K562 (cell line): ENCODE measurements around the gene OR10H5. TPM values are rescaled to one million over a fixed set of nuclear protein-coding genes. Genes with fewer than 3 reads are reported as not detected.

Experiments
- ATF3 ChIP-seq, 2 experiments: fragments of 450-650 bp in 1 of 2; sonication (generic) in 1 of 2; formaldehyde crosslinking in 1 of 2; IDR thresholded peaks in 1 of 2; conservative IDR thresholded peaks in 1 of 2; 2 replicates each; pipeline versions ENCODE4 v1.6.1 to v1.8.1; 2016 to 2023; ENCODE audit warnings: mild to moderate bottlenecking in 2 of 2, moderate library complexity in 2 of 2, inconsistent platforms in 1 of 2, missing genetic modification reagents in 1 of 2
- ATF6 ChIP-seq: sonication (generic); formaldehyde crosslinking; IDR thresholded peaks from 2 replicates; pipeline ENCODE4 v1.4.0; 2020; ENCODE audit warnings: mild to moderate bottlenecking, missing genetic modification reagents
- CEBPG ChIP-seq, 3 experiments: fragments of 200-800 bp in 1 of 3; sonication (Bioruptor generic) in 1 of 3; sonication (generic) in 1 of 3; formaldehyde crosslinking in 1 of 3; IDR thresholded peaks in 2 of 3; conservative IDR thresholded peaks in 1 of 3; 2 replicates each; pipeline versions ENCODE4 v1.6.1 to v1.8.0; 2016 to 2022; ENCODE audit warnings: missing compliant biosample characterization in 2 of 3, missing genetic modification characterization in 2 of 3, mild to moderate bottlenecking in 1 of 3, missing genetic modification reagents in 1 of 3
- CREB1 ChIP-seq, 2 experiments: sonication (generic) in 1 of 2; formaldehyde crosslinking in 1 of 2; IDR thresholded peaks; 2 replicates each; pipeline versions ENCODE4 v1.6.1 to v1.8.0; 2012 to 2022; ENCODE audit warnings: inconsistent platforms in 1 of 2, mild to moderate bottlenecking in 1 of 2, missing genetic modification reagents in 1 of 2, moderate library complexity in 1 of 2
- DPF2 ChIP-seq: fragments of 450-650 bp; IDR thresholded peaks from 2 replicates; pipeline ENCODE4 v1.6.1; 2016
- EP400 ChIP-seq: fragments of 450-650 bp; IDR thresholded peaks from 2 replicates; pipeline ENCODE4 v1.6.1; 2017; ENCODE audit warnings: antibody characterized with exemption, mild to moderate bottlenecking, moderate library complexity
- ETV1 ChIP-seq: fragments of 450-650 bp; conservative IDR thresholded peaks from 2 replicates; pipeline ENCODE4 v1.6.1; 2016; ENCODE audit warnings: missing genetic modification characterization, control low read depth, low read depth, missing compliant biosample characterization
- GABPA ChIP-seq: fragments of 200-800 bp; sonication (Bioruptor generic); conservative IDR thresholded peaks from 2 replicates; pipeline ENCODE4 v1.6.1; 2016; ENCODE audit warnings: low read depth, missing genetic modification characterization, missing compliant biosample characterization
- MAZ ChIP-seq, 2 experiments: fragments of 450-650 bp in 1 of 2; sonication (generic) in 1 of 2; formaldehyde crosslinking; IDR thresholded peaks in 1 of 2; conservative IDR thresholded peaks in 1 of 2; 2 replicates each; pipeline versions ENCODE4 v1.4.0 to v1.5.0; 2020; ENCODE audit warnings: mild to moderate bottlenecking in 1 of 2, missing genetic modification reagents in 1 of 2
- MCM7 ChIP-seq, 2 experiments: fragments of 450-650 bp; IDR thresholded peaks; 2 replicates each; pipeline ENCODE4 v1.6.1; 2016 to 2018
- MYC ChIP-seq, 2 experiments: fragments of 250-450 bp in 1 of 2; sonication (Bioruptor Pico) in 1 of 2; IDR thresholded peaks; 2 replicates each; pipeline versions ENCODE4 v1.5.1 to v1.6.1; 2012 to 2021; ENCODE audit warnings: low read depth in 2 of 2, borderline replicate concordance in 1 of 2, improper control_type of control experiment in 1 of 2, low read length in 1 of 2, mild to moderate bottlenecking in 1 of 2, moderate library complexity in 1 of 2
- POLR2G ChIP-seq: fragments of 200-400 bp; formaldehyde crosslinking; IDR thresholded peaks from 2 replicates; pipeline ENCODE4 v1.6.1; 2017; ENCODE audit warnings: low read depth, mild to moderate bottlenecking, antibody characterized with exemption, low read length, moderate library complexity
- POLR2H ChIP-seq: IDR thresholded peaks from 2 replicates; pipeline ENCODE4 v1.6.1; 2016; ENCODE audit warnings: missing genetic modification characterization, low read depth, mild to moderate bottlenecking, control low read depth, missing compliant biosample characterization, moderate library complexity
- SOX6 ChIP-seq: fragments of 450-650 bp; IDR thresholded peaks from 2 replicates; pipeline ENCODE4 v1.6.1; 2014; ENCODE audit warnings: mild to moderate bottlenecking
- TRIM24 ChIP-seq, 2 experiments: fragments of 450-650 bp; IDR thresholded peaks; 2 replicates each; pipeline ENCODE4 v1.6.1; 2016
- ZNF143 ChIP-seq: sonication (generic); formaldehyde crosslinking; IDR thresholded peaks from 2 replicates; pipeline ENCODE4 v1.9.0; 2022; ENCODE audit warnings: mild to moderate bottlenecking, missing genetic modification reagents
- ZNF197 ChIP-seq: fragments of 200-800 bp; sonication (Bioruptor generic); IDR thresholded peaks from 2 replicates; pipeline ENCODE4 v1.6.1; 2016; ENCODE audit warnings: low read depth, missing genetic modification characterization, missing compliant biosample characterization
- ZNF239 ChIP-seq: fragments of 250-450 bp; sonication (Bioruptor Pico); IDR thresholded peaks from 2 replicates; pipeline ENCODE4 v1.4.0; 2020; ENCODE audit warnings: mild to moderate bottlenecking
- ZNF75A ChIP-seq: fragments of 450-650 bp; formaldehyde crosslinking; IDR thresholded peaks from 2 replicates; pipeline ENCODE4 v1.4.0; 2020; ENCODE audit warnings: mild to moderate bottlenecking
- ZNF766 ChIP-seq: fragments of 200-800 bp; sonication (Bioruptor generic); conservative IDR thresholded peaks from 2 replicates; pipeline ENCODE4 v1.6.1; 2016; ENCODE audit warnings: missing genetic modification characterization, missing compliant biosample characterization
- polyA plus RNA-seq, 8 experiments: library from polyadenylated mRNA; depleted of rRNA in 4 of 8; stranded (reverse) in 5 of 8; unstranded in 3 of 8; fragments of >200 nt; fragmentation: Nextera tagmentation in 2 of 8; fragmentation: Illumina TruSeq in 1 of 8; extraction: Ambion mirVana in 2 of 8; extraction: Trizol in 1 of 8; gene quantifications; 2 replicates each; pipeline versions ENCODE4 v1.2.1 to v1.2.3, GENCODE V29; 2011 to 2014; ENCODE audit warnings: inconsistent platforms in 1 of 8, missing spikeins in 1 of 8
- total RNA-seq, 7 experiments: library from RNA; depleted of rRNA in 6 of 7; stranded (reverse); fragments of >200 nt in 6 of 7; fragmentation: Illumina TruSeq in 2 of 7; extraction: Trizol in 2 of 7; gene quantifications; 2 replicates each; pipeline versions ENCODE4 v1.2.1 to v1.2.3, GENCODE V29; 2011 to 2021; ENCODE audit warnings: low replicate concordance in 1 of 7

The OR10H5 gene
- total and polyA plus RNA-seq, 9 of the 15 experiments (the other 6 are each of a cell fraction or from before 2014, with no cell fraction given): not detected

- peak; percentile 13; the same call in 1 of the 2 replicates for TF ChIP-seq SOX6
- TF ChIP-seq TRIM24 (IDR thresholded peaks at IDR 0.05): peak in 1 of 2 experiments; percentile 53; a peak in 1 of 4 replicates
- TF ChIP-seq ATF3 (IDR thresholded peaks at IDR 0.05): peak; percentile 85
- TF ChIP-seq ATF3 (CRISPR knock-in tag; conservative IDR thresholded peaks at IDR 0.05): no peak
- TF ChIP-seq EP400: peak; percentile 53; the same call in 1 of the 2 replicates
- TF ChIP-seq POLR2H: peak; percentile 87
- TF ChIP-seq ZNF239 (CRISPR knock-in tag): no peak
- no peak; the same call in none of the 2 replicates for TF ChIP-seq GABPA (tag)
- peak; percentile 58; the same call in 1 of the 2 replicates for TF ChIP-seq ZNF143 (CRISPR knock-in tag)
- peak; percentile 95 for TF ChIP-seq CEBPG (CRISPR knock-in tag; IDR thresholded peaks at IDR 0.05)
- TF ChIP-seq CEBPG (tag; conservative IDR thresholded peaks at IDR 0.05 in 1 of 2, IDR thresholded peaks at IDR 0.05 in 1 of 2): peak in 1 of 2 experiments; percentile 91; a peak in 2 of 4 replicates
- TF ChIP-seq POLR2G: 0 out of 2 replicates have a peak, but pooled peaks have one; percentile 13
- peak; percentile 27; the same call in 1 of the 2 replicates for TF ChIP-seq ATF6 (CRISPR knock-in tag)
- no peak for TF ChIP-seq MCM7 (IDR thresholded peaks at IDR 0.05)
- TF ChIP-seq ZNF766 (CRISPR knock-in tag): 0 out of 2 replicates have a peak, but pooled peaks have one; percentile 73
- 0 out of 2 replicates have a peak, but pooled peaks have one; percentile 9 for TF ChIP-seq ETV1 (tag)
- TF ChIP-seq ZNF197 (CRISPR knock-in tag): peak; percentile 62; the same call in 1 of the 2 replicates
- TF ChIP-seq MAZ (CRISPR knock-in tag; conservative IDR thresholded peaks at IDR 0.05 in 1 of 2, IDR thresholded peaks at IDR 0.05 in 1 of 2): peak in 1 of 2 experiments; percentile 75; a peak in 2 of 4 replicates
- TF ChIP-seq ZNF75A (CRISPR knock-in tag): no peak
- TF ChIP-seq MYC (IDR thresholded peaks at IDR 0.05; ENCODE audit: low read depth, low read length): peak; percentile 43
- TF ChIP-seq MYC (CRISPR knock-in tag; IDR thresholded peaks at IDR 0.05; ENCODE audit: borderline replicate concordance, low read depth): no peak
- peak; percentile 27 for TF ChIP-seq DPF2
- TF ChIP-seq CREB1 (IDR thresholded peaks at IDR 0.05): no peak
- TF ChIP-seq CREB1 (CRISPR knock-in tag; IDR thresholded peaks at IDR 0.05): peak; percentile 34
Observed at GRCh38 chr19:15828121-15828610, 40.7 kb downstream of the OR10H5 start (continued).
